ENCODE measurements around the gene ZFYVE27.

GRCh38 chr10:97765201-97765600, 28.3 kb downstream of the ZFYVE27 start:
- TF ChIP-seq, protein P1, sequence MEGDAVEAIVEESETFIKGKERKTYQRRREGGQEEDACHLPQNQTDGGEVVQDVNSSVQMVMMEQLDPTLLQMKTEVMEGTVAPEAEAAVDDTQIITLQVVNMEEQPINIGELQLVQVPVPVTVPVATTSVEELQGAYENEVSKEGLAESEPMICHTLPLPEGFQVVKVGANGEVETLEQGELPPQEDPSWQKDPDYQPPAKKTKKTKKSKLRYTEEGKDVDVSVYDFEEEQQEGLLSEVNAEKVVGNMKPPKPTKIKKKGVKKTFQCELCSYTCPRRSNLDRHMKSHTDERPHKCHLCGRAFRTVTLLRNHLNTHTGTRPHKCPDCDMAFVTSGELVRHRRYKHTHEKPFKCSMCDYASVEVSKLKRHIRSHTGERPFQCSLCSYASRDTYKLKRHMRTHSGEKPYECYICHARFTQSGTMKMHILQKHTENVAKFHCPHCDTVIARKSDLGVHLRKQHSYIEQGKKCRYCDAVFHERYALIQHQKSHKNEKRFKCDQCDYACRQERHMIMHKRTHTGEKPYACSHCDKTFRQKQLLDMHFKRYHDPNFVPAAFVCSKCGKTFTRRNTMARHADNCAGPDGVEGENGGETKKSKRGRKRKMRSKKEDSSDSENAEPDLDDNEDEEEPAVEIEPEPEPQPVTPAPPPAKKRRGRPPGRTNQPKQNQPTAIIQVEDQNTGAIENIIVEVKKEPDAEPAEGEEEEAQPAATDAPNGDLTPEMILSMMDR (IDR thresholded peaks at IDR 0.05): no peak
- TF ChIP-seq POLR2A (IDR thresholded peaks at IDR 0.05): no peak

All from Peyer's patch (tissue), 4 donors.